8988T (cell line): ENCODE data around the gene TBC1D32.
"Not testable (repeated sequence)": the region's sequence is repeated elsewhere in the genome, so short reads cannot be mapped to it uniquely, and the experiment has no call there.

ENCODE experiments used
- DNase-seq: peaks from one replicate; pipeline ENCODE4 v3.0.0; 2011

The TBC1D32 gene

DNA sequence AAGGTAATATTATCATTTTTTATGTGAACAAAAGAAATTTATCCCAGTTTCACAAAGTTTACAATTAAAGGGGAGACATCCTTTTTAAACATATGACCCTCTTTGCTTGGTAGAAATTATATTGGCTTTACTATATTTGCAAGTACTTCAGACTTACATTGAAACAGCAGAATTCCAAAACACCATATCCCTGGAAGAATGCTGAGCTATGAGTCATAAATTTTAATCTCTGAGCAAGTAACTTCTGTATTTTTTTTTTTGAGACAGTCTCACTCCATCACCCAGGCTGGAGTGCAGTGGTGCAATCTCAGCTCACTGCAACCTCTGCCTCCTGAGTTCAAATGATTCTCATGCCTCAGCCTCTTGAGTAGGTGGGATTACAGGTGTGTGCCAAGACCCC, 240.4 kb downstream of the TBC1D32 start:
- DNase-seq: no peak

DNA sequence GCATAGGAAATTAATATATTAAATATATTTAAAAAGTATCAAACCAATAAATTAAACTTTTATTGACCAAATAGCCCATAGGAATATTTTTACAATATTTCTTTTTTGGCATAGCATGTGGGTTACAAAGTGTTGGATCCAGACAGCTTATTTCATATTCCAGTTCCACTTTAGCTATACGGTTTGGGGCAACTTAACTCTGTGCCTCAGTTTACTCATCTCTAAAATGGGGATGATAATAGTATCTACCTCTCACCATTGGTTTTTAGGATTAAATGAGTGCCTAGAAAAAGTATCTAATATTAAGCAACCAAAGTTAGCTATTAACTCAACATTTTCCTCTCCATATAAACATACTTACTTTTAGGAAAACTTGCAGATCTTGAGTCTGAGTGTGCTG, 243.8 kb downstream of the TBC1D32 start:
- no peak for DNase-seq

DNA sequence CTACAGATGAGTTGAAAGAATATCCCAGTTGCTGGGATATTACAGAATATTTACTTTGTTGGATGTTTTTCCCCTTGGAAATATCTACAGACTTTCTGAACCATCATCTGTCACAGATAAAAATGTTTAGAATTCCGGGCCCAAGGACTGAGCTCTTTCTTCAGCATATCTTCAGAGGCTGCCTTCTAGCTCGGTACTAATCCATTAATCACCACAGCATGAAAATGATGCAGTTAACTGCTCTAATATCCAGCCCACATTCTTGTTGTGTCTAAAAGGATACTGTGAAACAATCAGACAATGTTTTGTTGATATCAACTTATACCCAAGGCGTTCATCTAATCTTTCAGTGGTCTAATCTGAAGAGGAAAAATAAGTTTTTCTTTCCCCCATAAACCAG, 247.4 kb downstream of the TBC1D32 start:
- DNase-seq: no peak

DNA sequence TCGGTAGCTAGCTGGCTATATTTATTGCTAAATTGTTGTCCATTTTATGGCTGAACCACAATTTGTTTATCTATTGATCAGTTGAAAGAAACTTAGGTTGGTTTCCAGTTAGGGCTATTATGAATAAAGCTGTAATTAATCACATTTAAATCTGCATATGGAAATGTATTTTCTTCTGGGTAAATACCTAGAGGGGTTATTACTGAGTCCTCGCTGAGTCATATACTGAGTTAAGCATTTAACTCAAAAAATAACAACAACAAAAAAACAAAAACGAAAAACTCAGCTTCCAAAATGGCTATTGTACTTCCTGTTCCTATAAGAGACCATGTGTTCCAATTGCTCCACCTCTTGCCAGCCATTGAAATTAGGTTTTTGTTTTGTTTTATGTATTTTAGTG, 258.2 kb downstream of the TBC1D32 start:
- DNase-seq: no peak

DNA sequence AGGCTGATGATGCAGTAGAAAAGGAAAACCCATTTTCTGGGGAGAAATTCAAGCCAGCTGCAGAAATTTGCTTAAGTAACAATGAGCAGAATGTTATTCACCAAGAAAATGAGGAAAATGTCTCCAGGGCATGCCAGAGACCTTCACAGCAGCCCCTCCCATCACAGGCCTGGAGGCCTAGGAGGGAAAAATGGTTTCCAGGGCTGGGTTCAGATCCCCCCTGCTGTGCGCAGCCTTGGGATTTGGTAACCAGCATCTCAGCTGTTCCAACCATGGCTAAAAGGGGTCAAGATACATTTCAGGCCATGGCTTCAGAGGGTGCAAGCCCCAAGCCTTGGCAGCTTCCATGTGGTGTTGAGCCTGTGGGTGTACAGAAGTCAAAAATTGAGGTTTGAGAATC, 265.5 kb downstream of the TBC1D32 start:
- DNase-seq: not testable (repeated sequence)

DNA sequence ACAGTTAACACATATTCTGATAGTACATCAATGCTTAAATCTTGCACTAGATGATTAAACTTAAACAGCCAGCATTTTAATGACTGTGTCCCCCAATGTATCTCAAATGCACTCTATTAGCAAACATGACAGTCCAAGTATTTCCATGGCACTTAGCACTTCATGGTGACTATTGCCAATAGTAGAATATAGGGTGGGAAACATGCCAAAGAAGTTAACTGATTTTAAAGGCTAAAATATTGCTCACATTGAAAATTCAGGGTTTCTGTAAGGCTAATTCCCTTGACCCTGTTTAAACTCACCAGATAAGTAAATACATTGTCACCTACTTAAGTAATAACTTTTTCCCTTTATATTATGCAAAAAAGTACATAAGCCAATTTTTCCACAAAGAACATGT, 266.9 kb downstream of the TBC1D32 start:
- no peak for DNase-seq

DNA sequence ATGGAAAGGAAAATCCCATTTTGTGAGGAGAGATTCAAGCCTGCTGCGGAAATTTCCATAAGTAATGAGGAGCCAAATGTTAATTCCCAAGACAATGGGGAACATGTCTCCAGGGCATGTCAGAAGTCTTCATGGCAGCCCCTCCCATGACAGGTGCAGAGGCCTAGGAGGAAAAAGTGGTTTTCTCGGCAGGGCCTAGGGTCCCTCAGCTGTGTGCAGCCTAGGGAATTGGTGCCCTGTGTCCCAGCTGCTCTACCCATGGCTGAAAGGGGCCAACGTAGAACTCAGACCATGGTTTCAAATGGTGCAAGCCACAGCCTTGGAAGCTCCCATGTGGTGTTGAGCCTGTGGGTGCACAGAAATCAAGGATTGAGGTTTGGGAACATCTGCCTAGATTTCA, 269.9 kb downstream of the TBC1D32 start:
- DNase-seq: no peak

DNA sequence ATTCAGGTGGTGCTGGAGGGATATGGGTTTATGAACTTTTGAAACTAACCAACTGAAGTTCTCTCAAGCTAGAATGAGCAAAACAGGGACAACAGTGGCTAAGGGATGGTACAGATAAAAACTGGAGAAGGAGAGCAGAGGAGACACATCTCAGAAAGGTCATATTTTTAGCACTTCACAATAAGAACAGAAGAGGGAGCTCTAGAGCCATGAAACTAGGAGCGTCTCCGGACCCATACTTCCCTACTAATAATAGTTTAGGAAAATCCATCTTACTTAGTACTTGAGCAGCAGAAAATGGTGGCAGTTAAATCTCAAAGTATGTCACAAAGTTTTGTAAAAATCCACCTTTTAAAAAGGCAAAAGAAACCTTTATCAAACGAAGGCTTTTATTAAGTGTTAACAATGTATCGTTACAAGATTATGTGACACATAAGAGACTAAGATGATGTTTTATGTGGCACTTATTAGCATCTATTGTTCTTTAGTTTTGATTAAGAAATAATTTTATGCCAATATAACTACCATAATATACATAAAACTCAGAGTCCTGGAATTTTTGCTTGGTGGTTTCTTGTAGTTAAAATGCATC, 278.6 kb downstream of the TBC1D32 start:
- no peak for DNase-seq

DNA sequence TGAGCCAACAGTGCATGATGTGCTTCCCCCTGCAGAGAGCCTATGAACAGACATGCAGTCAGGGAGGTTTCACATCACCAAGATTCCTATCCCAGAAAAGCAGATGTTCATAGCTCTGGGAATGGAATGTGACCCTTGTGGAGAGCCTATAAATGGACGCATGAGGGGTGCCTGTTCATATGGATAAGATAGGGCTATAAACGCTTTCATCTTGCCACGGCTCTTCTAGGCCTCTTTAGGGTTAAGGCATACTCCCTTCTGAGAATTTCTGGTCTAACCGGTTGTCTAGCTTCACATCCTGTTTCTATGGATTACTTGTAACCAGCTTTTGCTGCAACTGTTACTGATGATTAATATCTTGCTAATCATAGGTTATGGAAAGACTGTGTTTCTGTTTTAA, 285.7 kb downstream of the TBC1D32 start:
- not testable (repeated sequence) for DNase-seq

DNA sequence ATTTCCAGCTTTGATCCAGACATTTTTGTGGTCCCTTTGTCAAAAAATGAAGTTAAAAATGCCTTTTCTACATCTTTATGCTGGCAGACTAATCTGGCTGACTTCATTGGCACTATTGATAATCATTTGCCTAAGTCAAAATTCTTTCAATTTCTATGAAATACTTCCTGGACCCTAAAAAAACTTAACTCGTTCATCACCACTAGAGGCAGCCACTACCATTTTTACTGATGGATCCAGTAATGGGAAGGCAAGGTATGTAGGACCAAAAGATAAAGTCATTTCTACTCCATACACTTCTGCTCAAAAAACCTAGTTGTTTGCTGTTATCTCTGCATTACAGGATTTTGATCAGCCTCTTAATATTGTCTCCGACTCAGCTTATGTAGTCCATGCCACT, 289.4 kb downstream of the TBC1D32 start:
- not testable (repeated sequence) for DNase-seq

DNA sequence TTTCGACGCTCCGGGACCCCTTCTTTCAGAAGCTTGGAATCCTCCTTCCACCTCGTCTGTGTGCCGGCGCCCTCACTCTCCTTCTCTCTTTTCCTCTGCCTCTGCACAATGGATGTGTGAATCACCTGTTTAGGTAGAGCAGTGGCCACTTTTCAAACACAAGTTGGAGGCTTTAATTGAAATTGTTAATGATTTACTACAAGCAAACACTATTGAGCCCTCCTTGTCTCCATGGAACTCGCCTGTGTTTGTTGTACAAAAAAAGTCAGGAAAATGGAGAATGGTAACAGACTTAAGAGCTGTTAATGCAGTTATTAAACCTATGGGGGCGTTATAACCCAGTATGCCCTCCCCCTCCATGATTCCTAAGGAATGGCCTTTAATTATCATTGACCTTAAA, 290.6 kb downstream of the TBC1D32 start:
- not testable (repeated sequence) for DNase-seq

DNA sequence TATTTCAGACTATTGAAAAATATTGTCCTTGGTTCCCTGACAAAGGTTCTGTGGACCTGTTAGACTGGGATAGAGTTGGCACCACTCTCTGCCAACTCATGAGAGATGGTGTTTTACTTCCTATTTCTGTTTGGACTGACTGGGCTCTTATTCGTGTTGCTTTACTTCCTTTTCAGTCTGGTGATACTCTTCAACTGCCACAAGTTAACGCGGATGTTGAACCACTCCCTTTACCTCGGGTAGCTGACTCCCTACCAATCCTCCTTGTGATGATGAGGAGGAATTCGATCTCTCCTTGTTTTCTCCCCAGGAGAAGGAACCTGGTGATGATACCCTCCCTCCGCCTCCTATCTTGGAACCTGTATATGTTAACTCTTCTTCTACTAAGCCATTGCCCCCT, 291.1 kb downstream of the TBC1D32 start:
- not testable (repeated sequence) for DNase-seq

DNA sequence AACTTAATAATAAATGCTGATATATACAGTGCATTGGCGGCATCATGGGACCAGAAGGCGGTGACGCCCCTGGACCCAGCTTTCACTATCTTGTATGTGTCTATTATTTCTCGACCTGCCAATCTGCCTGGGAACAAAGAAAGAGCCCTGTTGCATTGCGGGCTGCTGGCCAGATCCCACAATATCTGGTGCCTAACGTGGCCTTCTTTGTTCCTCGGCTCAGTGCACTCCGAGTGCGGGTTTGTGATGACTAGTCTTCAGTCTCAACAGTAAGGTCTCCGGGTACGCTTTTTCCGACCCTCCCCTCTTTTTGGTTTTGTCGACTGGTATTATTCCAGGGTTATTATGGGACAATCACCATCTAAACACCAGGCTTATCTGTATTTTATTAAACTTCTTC, 291.5 kb downstream of the TBC1D32 start:
- DNase-seq: no peak

DNA sequence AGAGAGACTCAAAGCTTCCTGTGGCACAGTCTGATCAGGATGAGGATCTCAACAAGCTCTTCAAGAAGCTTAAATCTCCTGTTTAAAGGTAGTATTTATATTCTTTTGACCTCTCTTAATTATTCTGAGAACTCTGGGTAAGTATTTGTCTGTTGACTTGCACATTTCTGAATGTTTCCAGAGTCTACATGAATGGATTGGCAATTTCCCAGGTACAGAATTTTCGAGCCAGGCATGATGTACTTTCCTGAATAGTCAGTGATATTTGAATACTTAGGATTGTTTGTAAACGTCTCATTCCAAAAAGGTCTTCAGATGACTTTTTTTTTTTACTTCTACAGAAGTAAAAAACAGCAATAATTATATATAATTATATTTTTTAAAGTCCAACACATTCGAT, 293.4 kb downstream of the TBC1D32 start:
- DNase-seq: no peak

DNA sequence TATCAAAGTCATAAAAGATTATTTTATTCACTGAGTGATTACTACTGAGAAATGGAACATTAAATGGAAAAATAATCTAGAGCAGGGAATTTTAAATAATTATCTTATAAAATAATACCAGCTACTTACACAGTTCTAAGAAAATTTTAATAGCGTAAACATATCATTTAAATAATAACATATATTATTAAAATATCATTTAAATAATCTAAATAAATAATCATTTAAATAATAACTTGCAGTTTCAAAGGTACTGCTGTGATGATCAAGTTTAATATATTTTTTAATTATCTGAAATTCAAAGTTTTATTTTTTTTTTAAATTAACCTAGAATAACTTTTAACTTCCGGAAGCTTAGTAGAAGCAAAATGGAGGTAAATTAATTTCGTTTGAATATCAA, 301.2 kb downstream of the TBC1D32 start:
- no peak for DNase-seq

DNA sequence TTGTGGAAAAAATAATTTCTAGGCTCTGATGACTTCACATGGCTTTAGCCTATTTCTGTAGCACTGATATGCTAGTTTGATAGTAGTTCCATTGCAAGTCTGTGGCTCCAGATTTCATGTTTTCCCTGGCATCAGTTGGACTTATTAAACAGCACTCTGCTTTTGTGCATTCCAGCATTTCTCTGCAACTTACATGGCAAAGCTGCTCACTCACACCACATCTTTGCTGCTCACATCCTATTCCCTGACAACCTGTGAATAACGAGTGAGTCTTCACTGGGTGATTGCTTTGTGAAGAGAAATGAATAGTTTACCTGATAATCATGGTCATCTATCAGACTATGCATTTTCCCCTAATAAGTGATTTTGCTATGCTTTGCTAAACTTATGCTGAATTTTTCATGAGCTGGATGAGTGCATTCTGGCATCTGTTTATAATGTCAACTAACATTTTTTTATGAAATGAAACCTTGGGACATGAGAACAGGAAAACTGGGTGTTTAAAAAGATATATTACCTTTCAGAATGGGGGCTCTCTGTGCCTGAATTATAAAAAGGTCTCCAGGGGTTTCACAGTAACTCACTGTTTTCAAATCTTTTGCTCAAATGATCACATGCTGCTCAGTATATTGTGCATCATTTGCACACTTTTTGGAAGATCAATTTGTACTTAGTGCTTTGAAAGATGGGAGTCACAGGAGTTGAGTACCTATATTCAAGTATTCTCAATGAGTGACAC, 301.8 kb downstream of the TBC1D32 start:
- no peak for DNase-seq
